Stimulated activated CD8-positive, alpha-beta memory T cell treated with anti-CD3 and anti-CD28 coated beads, Interleukin-12 subunit alpha, Interleukin-12 subunit beta, amount 100 ng/mL, for 1 hour (primary cell): ENCODE results near the gene MPZL1.

ENCODE experiments used
- DNase-seq: peaks from one replicate; pipeline ENCODE4 v3.0.0-alpha.2; 2020; ENCODE audit warnings: low read depth

MPZL1 gene

DNA sequence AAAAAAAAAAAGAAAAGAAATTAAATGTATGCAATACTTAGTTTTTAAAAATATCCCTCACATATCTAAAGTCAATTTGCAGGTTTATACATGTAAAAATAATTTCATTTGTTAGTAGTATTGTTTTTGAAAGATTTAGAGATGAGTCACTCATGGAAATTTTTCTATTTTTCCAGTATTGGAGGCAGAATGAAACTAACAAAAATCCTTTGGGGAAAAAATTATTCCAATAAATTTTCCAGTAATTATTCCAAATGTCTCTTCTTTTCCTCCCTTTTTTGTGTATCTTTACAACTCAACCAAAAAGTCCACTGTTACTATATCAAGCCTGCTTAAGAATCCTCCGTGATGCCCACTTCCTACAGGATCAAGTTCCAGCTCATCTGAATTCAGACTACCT is 29.9 kb downstream of the MPZL1 start:
- no peak for DNase-seq

DNA sequence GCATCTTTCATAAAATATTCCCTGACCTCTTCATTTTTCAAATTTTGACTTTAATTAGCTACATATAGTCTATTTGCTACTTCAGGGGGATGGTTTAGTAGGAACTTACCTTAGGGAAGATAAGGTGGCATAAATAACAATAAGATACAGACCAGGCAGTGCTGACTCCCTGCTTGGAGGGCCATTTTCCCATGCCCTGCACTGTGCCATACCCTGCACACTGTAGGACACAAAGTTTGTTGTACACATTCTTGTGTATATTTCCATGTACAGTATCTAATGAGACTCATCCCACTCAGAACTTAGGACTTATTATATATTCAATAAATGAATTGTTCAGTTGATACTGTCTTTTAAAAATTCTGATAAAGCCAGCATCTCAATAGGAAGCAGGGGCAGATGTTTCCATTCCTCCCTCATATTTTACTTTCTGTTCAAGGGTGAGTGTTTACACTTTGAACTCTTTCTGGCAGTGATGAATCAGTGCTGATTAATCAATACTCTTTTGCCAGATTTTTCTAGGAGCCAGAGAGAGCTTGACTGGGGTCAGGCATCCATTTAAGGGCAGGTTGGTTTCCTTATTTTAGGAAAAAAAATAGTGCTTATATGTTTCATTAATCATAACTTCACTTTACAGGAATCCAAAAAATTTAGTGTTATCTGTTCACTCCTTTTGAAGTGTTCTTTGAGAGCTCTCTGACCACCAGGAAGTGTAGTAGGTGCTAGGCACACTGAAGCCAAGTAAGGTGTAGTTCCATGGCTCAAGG is 30.6 kb downstream of the MPZL1 start:
- DNase-seq: no peak

- no peak for DNase-seq
Measured at GRCh38 chr1:167755654-167756053, 33.9 kb downstream of the MPZL1 start.

DNA sequence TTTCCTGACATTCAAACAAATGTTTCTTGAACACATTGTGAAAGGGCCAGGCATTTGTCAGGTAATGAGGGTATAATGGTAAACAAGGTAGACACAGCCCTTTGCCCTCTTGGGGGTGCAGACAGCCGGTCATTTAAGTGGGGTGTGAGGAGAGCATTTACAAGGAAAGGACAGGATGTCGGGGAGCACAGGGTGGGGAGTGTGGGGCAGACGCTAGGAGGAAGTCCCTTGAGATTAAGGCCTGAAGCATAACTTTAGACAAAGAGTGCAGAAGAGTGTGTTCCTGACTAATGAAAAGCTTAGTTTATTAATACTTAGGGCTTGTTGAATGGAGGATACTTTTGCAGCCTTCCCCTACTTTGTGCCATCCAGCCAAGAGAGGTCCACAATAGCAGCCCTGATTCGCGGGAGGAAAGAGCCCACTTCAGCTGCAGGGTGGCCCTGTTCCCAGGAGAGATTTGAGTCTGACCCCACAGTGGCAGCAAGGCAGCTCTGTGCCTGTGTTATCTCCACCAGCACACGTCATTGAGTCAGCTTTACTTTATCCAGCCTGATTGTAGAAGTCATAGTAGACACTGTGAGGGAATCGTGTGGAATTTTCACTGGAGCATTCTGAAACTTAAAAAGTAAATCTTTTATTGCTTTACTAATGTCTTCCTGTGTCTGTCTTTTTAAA is 35.1 kb downstream of the MPZL1 start:
- DNase-seq: no peak

DNA sequence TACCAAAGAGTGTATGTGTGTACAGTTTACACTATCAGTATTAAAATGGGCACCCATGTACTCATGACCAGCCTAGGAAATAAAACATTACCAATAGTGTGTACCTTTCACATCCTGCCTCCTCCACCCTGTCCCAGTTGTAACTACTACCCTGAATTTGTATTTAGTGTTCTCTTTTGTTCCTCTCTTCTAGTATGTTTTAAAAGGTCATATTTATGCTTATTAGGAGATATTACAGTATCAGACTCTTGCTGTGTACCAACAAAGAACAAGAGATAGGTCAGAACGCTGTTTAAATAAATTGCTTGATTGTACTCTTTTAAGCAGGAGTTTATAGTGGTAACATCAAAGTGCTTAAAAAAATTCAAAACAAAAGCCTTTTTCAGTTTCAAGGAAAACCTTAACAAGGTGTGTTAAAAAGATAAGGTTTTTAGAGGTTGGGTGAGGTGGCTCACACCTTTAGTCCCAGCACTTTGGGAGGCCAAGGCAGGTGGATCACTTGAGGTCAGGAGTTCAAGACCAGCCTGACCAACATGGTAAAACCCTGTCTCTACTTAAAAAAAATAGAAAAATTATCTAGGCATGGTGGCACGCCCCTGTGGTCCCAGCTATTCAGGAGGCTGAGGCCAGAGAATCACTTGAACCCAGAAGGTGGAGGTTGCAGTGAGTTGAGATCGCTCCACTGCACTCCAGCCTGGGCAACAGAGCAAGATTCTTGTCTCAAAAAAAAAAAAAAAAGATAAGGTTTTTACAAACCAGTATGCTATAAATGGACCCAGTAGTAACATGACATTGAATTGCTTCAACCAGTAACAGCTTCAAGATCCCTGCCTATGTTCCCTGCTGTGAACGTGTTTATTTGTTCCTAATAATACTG is 35.9 kb downstream of the MPZL1 start:
- DNase-seq: no peak

- no peak for DNase-seq
Measured at GRCh38 chr1:167761400-167761799, 39.6 kb downstream of the MPZL1 start.

GRCh38 chr1:167762061-167762746 is 40.4 kb downstream of the MPZL1 start:
- no peak for DNase-seq

GRCh38 chr1:167763525-167764220 is 41.9 kb downstream of the MPZL1 start:
- DNase-seq: no peak

DNA sequence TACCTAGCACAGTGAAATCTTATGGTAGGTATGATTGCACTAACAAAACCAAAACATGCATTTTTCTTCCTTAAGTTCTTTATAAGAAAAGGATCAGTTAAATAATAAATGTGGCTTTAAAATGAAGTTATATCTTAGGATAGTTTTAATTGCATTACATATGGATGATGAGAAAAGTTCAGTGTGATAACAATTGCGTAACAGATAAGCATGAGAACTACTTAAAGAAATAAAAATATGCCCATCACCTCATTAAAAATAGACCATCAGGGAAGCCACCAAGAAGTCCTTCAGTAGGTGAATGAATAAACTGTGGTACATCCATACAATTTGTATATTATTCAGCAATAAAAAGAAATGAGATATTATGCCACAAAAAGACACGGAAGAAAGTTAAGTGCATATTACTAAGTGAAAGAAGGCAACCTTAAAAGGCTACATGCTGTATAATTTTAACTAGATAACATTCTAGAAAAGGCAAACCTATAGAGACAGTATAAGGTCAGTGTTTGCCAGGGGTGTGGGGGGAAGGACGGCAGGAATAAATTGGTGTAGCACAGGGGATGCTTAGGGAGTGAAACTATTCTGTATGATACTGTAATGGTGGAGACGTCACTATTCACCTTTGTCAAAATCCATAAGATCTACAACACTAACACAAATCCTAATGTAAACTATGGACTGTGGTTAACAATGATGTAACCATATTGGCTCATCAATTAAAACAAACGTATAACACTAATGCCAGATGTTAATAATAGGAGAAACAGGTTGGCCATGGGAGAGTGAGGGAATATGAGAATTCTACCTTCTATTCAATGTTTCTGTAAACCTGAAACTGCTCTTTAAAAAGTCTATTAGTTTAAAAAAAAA is 42.9 kb downstream of the MPZL1 start:
- DNase-seq: no peak

GRCh38 chr1:167765496-167765895 is 43.7 kb downstream of the MPZL1 start:
- no peak for DNase-seq

DNA sequence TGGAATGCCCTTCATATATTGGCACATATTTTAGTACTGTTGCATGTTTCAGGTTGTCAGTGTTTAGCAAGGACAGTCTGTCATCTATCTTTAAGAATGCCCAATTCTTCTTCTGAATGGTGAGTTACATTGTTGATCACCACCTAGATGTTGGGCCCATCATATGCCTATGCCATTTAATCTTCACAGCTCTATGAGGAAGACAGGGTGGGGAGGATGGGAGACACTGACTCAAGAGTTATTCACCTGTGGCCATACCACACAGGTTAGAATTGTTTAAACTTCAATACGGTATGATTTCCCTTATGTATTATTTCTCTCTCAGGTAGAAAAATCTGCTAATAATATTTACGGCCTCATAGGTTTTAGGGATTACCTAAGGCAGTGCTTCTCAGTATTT is 44.8 kb downstream of the MPZL1 start:
- DNase-seq: no peak

DNA sequence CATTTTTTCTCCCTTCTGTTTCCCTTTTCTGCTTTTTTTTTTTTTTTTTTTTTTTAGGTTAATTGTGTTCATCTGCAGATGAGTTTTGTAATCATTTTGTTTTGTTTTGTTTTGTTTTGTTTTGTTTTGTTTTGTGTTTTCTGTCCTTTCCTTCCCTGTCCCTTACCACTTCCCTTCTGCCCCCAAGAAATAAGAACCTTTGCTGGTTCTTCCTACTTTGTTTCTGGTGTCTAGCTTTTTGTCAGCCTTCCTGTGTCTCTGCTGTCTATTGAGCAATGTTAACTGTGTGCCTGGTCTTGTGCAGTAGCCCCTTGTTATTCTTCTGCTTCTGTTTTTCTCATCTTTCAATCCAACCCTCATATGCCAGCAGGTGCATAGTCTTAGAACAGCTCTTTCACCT is 46.0 kb downstream of the MPZL1 start:
- no peak for DNase-seq

GRCh38 chr1:167770127-167770526 is 48.3 kb downstream of the MPZL1 start:
- no peak for DNase-seq

- DNase-seq: no peak
Measured at GRCh38 chr1:167772436-167772835, 50.7 kb downstream of the MPZL1 start.

DNA sequence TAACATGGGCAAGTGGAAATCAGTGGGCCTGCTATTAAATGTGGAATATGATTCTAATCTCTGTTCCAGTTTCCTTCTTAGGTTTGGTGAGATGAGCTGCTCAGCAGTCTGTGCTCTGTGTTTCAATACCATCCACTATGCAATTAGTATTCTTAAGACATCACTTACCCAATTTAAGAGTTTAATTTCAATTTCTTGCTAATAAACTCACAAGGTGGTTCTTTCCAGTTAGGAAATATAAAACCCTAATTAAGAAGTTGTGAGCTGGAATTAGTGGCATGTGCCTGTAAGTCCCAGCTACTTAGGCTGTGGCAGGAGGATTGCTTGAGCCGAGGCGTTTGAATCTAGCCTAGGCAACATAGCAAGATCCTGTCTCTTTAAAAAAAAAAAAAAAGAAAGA is 51.7 kb downstream of the MPZL1 start:
- DNase-seq: no peak

GRCh38 chr1:167774710-167775109 is 52.9 kb downstream of the MPZL1 start:
- no peak for DNase-seq

DNA sequence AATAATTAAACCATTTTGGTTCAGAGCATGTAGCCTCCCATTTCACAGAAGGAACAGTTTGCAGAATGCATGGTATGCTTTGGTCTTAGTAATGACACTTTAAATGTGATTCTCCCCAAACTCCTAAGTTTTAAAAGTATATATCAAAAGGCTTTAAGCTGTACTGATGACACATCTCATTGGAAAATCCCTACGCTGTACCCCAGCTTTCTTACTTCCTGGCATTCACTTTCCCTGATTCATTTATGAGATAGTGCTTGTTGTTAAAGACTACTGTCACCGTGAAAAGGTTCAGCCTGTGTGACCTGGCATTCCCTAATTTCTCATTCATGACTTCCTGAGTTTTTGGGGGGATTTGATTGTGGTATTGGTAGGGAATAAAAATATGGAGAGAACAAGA is 53.4 kb downstream of the MPZL1 start:
- no peak for DNase-seq

DNA sequence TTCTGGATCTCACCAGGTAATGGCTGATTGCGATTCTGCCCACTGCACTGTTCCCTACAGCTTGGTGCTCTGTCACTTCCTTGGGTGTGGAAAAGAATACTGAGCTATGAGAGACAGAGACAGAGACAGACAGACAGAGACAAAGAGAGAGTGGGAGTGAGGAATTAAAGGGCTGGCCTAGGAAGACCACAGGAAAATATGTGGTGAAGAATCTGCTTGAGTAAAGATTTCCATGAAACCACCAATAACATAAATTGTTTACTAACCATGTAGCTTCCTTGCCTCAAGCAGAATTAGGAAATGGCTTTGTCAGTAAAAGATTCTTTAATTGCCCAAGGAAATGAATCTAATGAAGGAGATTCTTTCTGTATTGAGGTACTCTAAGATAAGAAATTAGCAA is 54.4 kb downstream of the MPZL1 start:
- DNase-seq: no peak

- DNase-seq: no peak
Measured at GRCh38 chr1:167776616-167777268, 55.0 kb downstream of the MPZL1 start.

- no peak for DNase-seq
Measured at GRCh38 chr1:167777269-167777650, 55.5 kb downstream of the MPZL1 start.
